Mesendoderm (in vitro differentiated cells): Measurements from ENCODE around the gene FILIP1.
A peak's percentile ranks its signal among the peaks of the same experiment; 100 is the strongest.

ENCODE experiments used
- DNase-seq: peaks from one replicate; pipeline ENCODE4 v3.0.0; 2013
- H2AK5ac ChIP-seq: 2 replicates; pipeline ENCODE4 v1.6.1; 2013; ENCODE audit warnings: low read length, inconsistent platforms
- H2BK120ac ChIP-seq: 2 replicates; pipeline ENCODE4 v1.6.1; 2013; ENCODE audit warnings: low read depth, mild to moderate bottlenecking, low read length, moderate library complexity, mixed read lengths
- H2BK15ac ChIP-seq: replicated peaks from 2 replicates; pipeline ENCODE4 v1.6.1; 2013; ENCODE audit warnings: low read depth, mild to moderate bottlenecking, moderate library complexity
- H2BK5ac ChIP-seq: 2 replicates; pipeline ENCODE4 v1.6.1; 2013; ENCODE audit warnings: low read length, inconsistent platforms
- H3K18ac ChIP-seq: 2 replicates; pipeline ENCODE4 v1.6.1; 2013; ENCODE audit warnings: mild to moderate bottlenecking, low read length, mixed read lengths
- H3K23ac ChIP-seq: one replicate; pipeline ENCODE4 v1.6.1; 2013; ENCODE audit warnings: low read length
- H3K27ac ChIP-seq: 2 replicates; pipeline ENCODE4 v1.5.1; 2013; ENCODE audit warnings: low read depth, mild to moderate bottlenecking, inconsistent platforms, low read length, moderate library complexity
- H3K27me3 ChIP-seq: 2 replicates; pipeline ENCODE4 v1.6.1; 2013; ENCODE audit warnings: low read length, control low read depth, mild to moderate bottlenecking, inconsistent platforms; ENCODE audit not compliant: insufficient read depth, poor library complexity
- H3K36me3 ChIP-seq: 2 replicates; pipeline ENCODE4 v1.6.1; 2013; ENCODE audit warnings: low read length, inconsistent platforms; ENCODE audit not compliant: control insufficient read depth, insufficient read depth
- H3K4ac ChIP-seq: one replicate; pipeline ENCODE4 v1.6.1; 2013; ENCODE audit warnings: low read depth, mild to moderate bottlenecking, low read length, moderate library complexity
- H3K4me1 ChIP-seq: 2 replicates; pipeline ENCODE4 v1.6.1; 2013; ENCODE audit warnings: low read depth, low read length, inconsistent platforms; ENCODE audit not compliant: control insufficient read depth
- H3K4me2 ChIP-seq: 2 replicates; pipeline ENCODE4 v1.6.1; 2013; ENCODE audit warnings: low read length
- H3K4me3 ChIP-seq: 2 replicates; pipeline ENCODE4 v1.5.1; 2013; ENCODE audit warnings: mild to moderate bottlenecking, low read length
- H3K56ac ChIP-seq: one replicate; pipeline ENCODE4 v1.6.1; 2013; ENCODE audit warnings: low read length
- H3K79me1 ChIP-seq: 2 replicates; pipeline ENCODE4 v1.6.1; 2013; ENCODE audit warnings: low read length, inconsistent platforms
- H3K79me2 ChIP-seq: 2 replicates; pipeline ENCODE4 v1.6.1; 2013; ENCODE audit warnings: mild to moderate bottlenecking, low read length; ENCODE audit not compliant: control insufficient read depth, insufficient read depth
- H3K9ac ChIP-seq: 2 replicates; pipeline ENCODE4 v1.6.1; 2013; ENCODE audit warnings: low read length, inconsistent platforms
- H4K5ac ChIP-seq: one replicate; pipeline ENCODE4 v1.6.1; 2013; ENCODE audit warnings: low read length
- H4K8ac ChIP-seq: one replicate; pipeline ENCODE4 v1.6.1; 2013; ENCODE audit warnings: low read depth, mild to moderate bottlenecking, control low read depth, low read length, moderate library complexity
- WGBS: extraction: QIAGEN DNeasy Blood & Tissue Kit; methylation state at CpG from one replicate; pipeline ENCODE4 v1.1.7; 2013; ENCODE audit warnings: low lambda C conversion rate, missing lambda C conversion rate; ENCODE audit not compliant: insufficient coverage; ENCODE audit errors: extremely low coverage; 5-methylcytosine and 5-hydroxymethylcytosine counted together

Gene FILIP1

DNA sequence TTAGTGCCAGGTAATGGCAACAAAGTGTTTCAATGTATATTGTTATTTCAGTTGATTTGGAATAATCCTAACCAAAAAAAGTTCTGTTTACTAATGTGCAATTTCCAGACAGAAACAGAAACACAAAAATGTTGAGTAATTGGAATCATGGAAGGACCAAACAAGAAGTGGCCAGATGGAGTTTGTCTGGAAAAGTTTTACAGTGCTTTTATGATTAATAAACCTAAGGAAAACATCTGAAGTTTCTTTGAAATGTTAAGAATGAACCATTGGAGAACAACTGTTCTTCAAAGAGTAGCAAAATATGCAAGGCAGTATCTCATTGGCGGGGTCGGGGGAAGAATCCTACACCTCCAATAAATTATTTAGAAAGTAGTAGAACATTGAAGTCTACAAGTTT is 19.0 kb upstream of the FILIP1 start:
- no peak overlapping the region for H3K4ac ChIP-seq
- no peaks in the 10 kb centered on the region for H3K79me2 ChIP-seq
- no peaks in the 10 kb centered on the region for H3K79me1 ChIP-seq
- H3K56ac ChIP-seq = no peak overlapping the region
- no peak overlapping the region for H3K4me2 ChIP-seq
- H3K4me3 ChIP-seq = no peak overlapping the region
- no peak overlapping the region for H3K23ac ChIP-seq
- H3K9ac ChIP-seq = no peak overlapping the region
- no peaks in the 10 kb centered on the region for H3K27me3 ChIP-seq
- no CpG with 5 or more reads among the region's 2 CpGs for WGBS
- no peak overlapping the region for H2BK15ac ChIP-seq
- no peak overlapping the region for H4K5ac ChIP-seq
- no peak overlapping the region for H2BK120ac ChIP-seq
- no peaks in the 10 kb centered on the region for H3K36me3 ChIP-seq
- no peak overlapping the region for H2AK5ac ChIP-seq
- no peak overlapping the region for H4K8ac ChIP-seq
- no peak overlapping the region for H3K27ac ChIP-seq
- no peak overlapping the region for H2BK5ac ChIP-seq
- DNase-seq = no peak
- no peak overlapping the region for H3K18ac ChIP-seq
- no peaks in the 10 kb centered on the region for H3K4me1 ChIP-seq

DNA sequence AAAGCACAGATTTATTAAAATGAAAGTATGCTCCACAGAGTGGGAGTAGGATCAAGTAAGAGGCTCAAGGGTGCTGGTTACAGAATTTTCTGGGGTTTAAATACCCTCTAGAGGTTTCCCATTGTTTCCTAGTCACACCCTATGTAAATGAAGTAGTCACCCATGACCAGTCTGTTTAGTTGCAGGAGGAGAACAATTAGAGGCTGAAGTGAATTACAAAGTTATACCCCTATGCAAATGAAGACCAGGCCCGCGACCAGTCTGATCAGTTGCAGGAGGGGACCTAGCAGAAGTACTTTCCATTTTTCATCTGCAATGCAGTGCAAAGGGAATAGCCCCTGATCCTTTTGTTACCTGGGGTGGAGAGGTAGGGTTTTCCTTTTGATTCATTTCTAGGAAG is 11.8 kb upstream of the FILIP1 start:
- Histone ChIP-seq H3K4ac (no peak overlapping the region), H3K27ac (no peak overlapping the region), H3K4me3 (no peak overlapping the region), H4K8ac (no peak overlapping the region), H3K18ac (no peak overlapping the region), H2AK5ac (no peak overlapping the region), H3K56ac (no peak overlapping the region), H3K9ac (no peak overlapping the region), H3K27me3 (no peaks in the 10 kb centered on the region), H2BK5ac (no peak overlapping the region), H4K5ac (no peak overlapping the region), H3K4me2 (no peak overlapping the region), H2BK15ac (no peak overlapping the region), H3K36me3 (no peaks in the 10 kb centered on the region), H3K23ac (no peak overlapping the region), H3K4me1 (no peaks in the 10 kb centered on the region), H3K79me1 (no peaks in the 10 kb centered on the region), H2BK120ac (no peak overlapping the region), H3K79me2 (no peaks in the 10 kb centered on the region)
- no CpG with 5 or more reads among the region's 2 CpGs for WGBS
- DNase-seq = peak; percentile 37

DNA sequence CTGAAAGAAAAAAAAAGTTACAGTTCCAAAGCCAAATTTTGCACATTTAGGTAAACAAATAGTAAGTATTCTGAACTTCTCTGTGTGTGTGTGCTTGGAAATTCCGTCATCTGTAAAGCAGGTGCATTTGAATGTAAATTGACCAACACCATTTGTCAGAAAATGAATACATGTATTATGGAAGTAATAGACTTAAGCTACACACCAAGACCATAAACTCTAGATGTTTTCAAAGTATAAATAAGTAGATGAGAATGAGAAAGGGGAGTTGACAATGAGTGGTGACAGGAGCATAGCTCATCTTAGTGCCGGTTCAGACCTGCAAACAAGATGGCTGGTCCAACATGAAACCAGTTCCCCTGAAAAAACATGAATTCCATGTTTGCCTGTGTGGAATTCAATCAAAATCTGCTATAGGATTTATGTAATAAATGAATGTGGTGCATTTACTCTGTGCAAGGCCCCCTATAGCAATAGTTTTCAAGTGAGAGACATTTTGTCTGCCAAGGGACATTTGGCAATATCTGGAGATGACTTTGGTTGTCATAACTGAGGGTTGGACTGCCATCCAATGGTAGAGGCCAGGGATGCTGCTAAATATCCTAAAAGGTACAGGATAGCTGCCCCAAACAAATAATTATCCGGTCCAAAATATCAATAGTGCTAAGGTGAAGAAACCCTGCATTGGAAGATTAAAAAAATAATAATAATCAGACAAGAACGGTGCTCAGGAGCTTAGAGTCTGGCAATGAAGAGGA is 11.0 kb upstream of the FILIP1 start:
- H3K4me1 ChIP-seq = no peaks in the 10 kb centered on the region
- H2BK120ac ChIP-seq = no peak overlapping the region
- WGBS = no CpG with 5 or more reads among the region's 4 CpGs
- no peaks in the 10 kb centered on the region for H3K79me2 ChIP-seq
- no peak overlapping the region for H3K23ac ChIP-seq
- no peaks in the 10 kb centered on the region for H3K79me1 ChIP-seq
- H3K18ac ChIP-seq = no peak overlapping the region
- H2BK15ac ChIP-seq = no peak overlapping the region
- no peaks in the 10 kb centered on the region for H3K36me3 ChIP-seq
- H3K4me2 ChIP-seq = no peak overlapping the region
- H3K27me3 ChIP-seq = no peaks in the 10 kb centered on the region
- H2AK5ac ChIP-seq = no peak overlapping the region
- peak; percentile 5 for DNase-seq
- no peak overlapping the region for H3K9ac ChIP-seq
- no peak overlapping the region for H3K4me3 ChIP-seq
- H4K8ac ChIP-seq = no peak overlapping the region
- no peak overlapping the region for H3K27ac ChIP-seq
- H3K4ac ChIP-seq = no peak overlapping the region
- no peak overlapping the region for H2BK5ac ChIP-seq
- no peak overlapping the region for H4K5ac ChIP-seq
- H3K56ac ChIP-seq = no peak overlapping the region

DNA sequence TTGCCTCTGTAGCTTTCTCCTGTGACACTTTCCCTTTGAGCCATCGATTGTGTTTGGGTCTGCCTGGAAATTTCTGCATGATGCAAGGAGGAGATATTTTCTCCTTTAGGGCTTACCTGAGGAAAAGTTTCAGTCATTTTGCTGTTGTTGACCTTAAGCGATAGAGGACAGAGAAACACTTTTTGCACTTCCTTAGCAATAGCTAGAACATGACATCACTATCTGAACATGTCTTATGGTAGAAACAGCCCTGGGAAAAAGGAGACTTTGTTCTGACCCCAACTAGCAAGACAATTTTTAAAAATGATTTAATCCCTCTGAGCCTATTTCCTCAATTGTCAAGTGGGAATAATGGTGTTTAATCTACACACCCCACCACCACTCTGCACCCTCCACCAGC is 9.7 kb upstream of the FILIP1 start:
- Histone ChIP-seq H2AK5ac (no peak overlapping the region), H3K23ac (no peak overlapping the region), H3K9ac (no peak overlapping the region), H3K4ac (no peak overlapping the region), H3K56ac (no peak overlapping the region), H3K79me2 (no peaks in the 10 kb centered on the region), H3K18ac (no peak overlapping the region), H4K8ac (no peak overlapping the region), H3K4me1 (no peaks in the 10 kb centered on the region), H3K79me1 (no peaks in the 10 kb centered on the region), H3K36me3 (no peaks in the 10 kb centered on the region), H4K5ac (no peak overlapping the region), H3K4me2 (no peak overlapping the region), H2BK120ac (no peak overlapping the region), H2BK5ac (no peak overlapping the region), H3K27me3 (no peaks in the 10 kb centered on the region), H3K27ac (no peak overlapping the region), H2BK15ac (no peak overlapping the region), H3K4me3 (no peak overlapping the region)
- DNase-seq = peak; percentile 9
- no CpG with 5 or more reads among the region's 2 CpGs for WGBS

DNA sequence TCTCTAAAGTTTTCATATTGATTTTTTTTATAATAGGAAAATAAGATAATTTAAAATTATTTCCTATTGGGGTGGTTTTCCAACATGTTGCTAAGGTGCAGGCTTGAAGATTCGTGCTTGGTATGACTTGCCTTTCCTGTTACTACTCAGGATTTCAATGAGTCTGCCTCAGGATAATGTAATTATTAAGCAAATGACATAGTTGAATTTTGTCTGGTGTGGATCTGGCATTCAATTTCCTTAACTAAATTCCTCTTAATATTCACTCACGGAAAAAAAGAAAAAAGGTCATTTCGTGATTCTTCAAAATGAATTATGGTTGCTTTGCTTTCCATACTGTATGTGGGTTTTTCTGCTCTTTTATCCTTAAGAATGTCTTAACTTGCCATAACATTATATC is 9.3 kb upstream of the FILIP1 start:
- H3K36me3 ChIP-seq = no peaks in the 10 kb centered on the region
- H3K18ac ChIP-seq = no peak overlapping the region
- no peak overlapping the region for H3K4me2 ChIP-seq
- no peak overlapping the region for H3K23ac ChIP-seq
- H2AK5ac ChIP-seq = no peak overlapping the region
- no peaks in the 10 kb centered on the region for H3K27me3 ChIP-seq
- no peak overlapping the region for H3K9ac ChIP-seq
- H3K4me3 ChIP-seq = no peak overlapping the region
- no peak for DNase-seq
- H4K8ac ChIP-seq = no peak overlapping the region
- H3K27ac ChIP-seq = no peak overlapping the region
- no peak overlapping the region for H3K56ac ChIP-seq
- no peak overlapping the region for H4K5ac ChIP-seq
- no peaks in the 10 kb centered on the region for H3K79me1 ChIP-seq
- H2BK120ac ChIP-seq = no peak overlapping the region
- no peak overlapping the region for H2BK15ac ChIP-seq
- no peaks in the 10 kb centered on the region for H3K79me2 ChIP-seq
- no peak overlapping the region for H3K4ac ChIP-seq
- no peak overlapping the region for H2BK5ac ChIP-seq
- H3K4me1 ChIP-seq = no peaks in the 10 kb centered on the region
- WGBS = no CpG with 5 or more reads among the region's 3 CpGs

DNA sequence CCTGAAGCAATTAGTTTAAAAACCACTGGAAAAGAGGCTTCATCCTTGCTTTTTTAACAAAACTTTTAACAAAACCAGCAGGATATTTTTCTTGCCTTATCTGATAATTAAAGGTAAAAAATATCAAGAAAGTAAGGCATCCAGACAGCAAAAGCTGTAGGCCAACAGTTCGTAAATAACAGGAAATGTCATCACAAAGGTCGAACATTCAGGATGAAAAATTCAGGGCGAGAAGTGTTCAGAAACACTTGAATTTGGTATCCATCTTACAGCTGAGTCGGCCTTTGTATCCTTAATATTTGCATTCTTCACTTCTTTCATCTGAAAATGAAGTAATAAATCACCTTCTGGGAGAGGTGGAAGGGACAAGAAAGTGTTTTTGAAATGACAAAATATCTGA is 8.2 kb upstream of the FILIP1 start:
- H2BK15ac ChIP-seq = no peak overlapping the region
- DNase-seq = no peak
- H3K27ac ChIP-seq = no peak overlapping the region
- H3K79me1 ChIP-seq = no peaks in the 10 kb centered on the region
- H3K23ac ChIP-seq = no peak overlapping the region
- H3K9ac ChIP-seq = no peak overlapping the region
- H3K18ac ChIP-seq = no peak overlapping the region
- H3K4ac ChIP-seq = no peak overlapping the region
- no peaks in the 10 kb centered on the region for H3K36me3 ChIP-seq
- H3K4me1 ChIP-seq = no peaks in the 10 kb centered on the region
- H3K56ac ChIP-seq = no peak overlapping the region
- H3K79me2 ChIP-seq = no peaks in the 10 kb centered on the region
- no peak overlapping the region for H4K5ac ChIP-seq
- H2BK120ac ChIP-seq = no peak overlapping the region
- no peak overlapping the region for H2AK5ac ChIP-seq
- WGBS = no CpG with 5 or more reads among the region's 4 CpGs
- H3K4me3 ChIP-seq = no peak overlapping the region
- no peaks in the 10 kb centered on the region for H3K27me3 ChIP-seq
- H3K4me2 ChIP-seq = no peak overlapping the region
- H2BK5ac ChIP-seq = no peak overlapping the region
- no peak overlapping the region for H4K8ac ChIP-seq
